Liver (tissue), 3 donors: Measurements from ENCODE around the gene PXMP4.

Experiments used
- CTCF ChIP-seq: fragments of 150-350 bp; IDR thresholded peaks from 2 replicates; pipeline ENCODE4 v1.5.1; 2017; ENCODE audit warnings: improper control_type of control experiment, low read depth, low read length; ENCODE audit not compliant: missing input control
- EGR1 ChIP-seq, 2 donors: IDR thresholded peaks; 2 replicates each; pipeline ENCODE4 v1.6.1; 2016 to 2018; ENCODE audit warnings: antibody characterized with exemption in 2 of 2, low read depth in 2 of 2
- FOXA1 ChIP-seq: IDR thresholded peaks from 2 replicates; pipeline ENCODE4 v1.6.1; 2016; ENCODE audit warnings: antibody characterized with exemption
- JUND ChIP-seq, 2 donors: IDR thresholded peaks; 2 replicates each; pipeline ENCODE4 v1.6.1; 2016; ENCODE audit warnings: antibody characterized with exemption in 2 of 2
- MAX ChIP-seq: IDR thresholded peaks from 2 replicates; pipeline ENCODE4 v1.6.1; 2016; ENCODE audit warnings: antibody characterized with exemption
- RAD21 ChIP-seq, 2 donors: IDR thresholded peaks; 2 replicates each; pipeline ENCODE4 v1.6.1; 2016; ENCODE audit warnings: antibody characterized with exemption in 2 of 2, mild to moderate bottlenecking in 2 of 2
- REST ChIP-seq: IDR thresholded peaks from 2 replicates; pipeline ENCODE4 v1.6.1; 2016; ENCODE audit warnings: antibody characterized with exemption, mild to moderate bottlenecking
- RXRA ChIP-seq, 2 donors: IDR thresholded peaks; 2 replicates each; pipeline ENCODE4 v1.6.1; 2017 to 2018; ENCODE audit warnings: antibody characterized with exemption in 2 of 2, mild to moderate bottlenecking in 1 of 2
- SP1 ChIP-seq: IDR thresholded peaks from 2 replicates; pipeline ENCODE4 v1.6.1; 2018; ENCODE audit warnings: antibody characterized with exemption, mild to moderate bottlenecking
- TAF1 ChIP-seq: conservative IDR thresholded peaks from 2 replicates; pipeline ENCODE4 v1.6.1; 2016; ENCODE audit warnings: antibody characterized with exemption, mild to moderate bottlenecking
- ZBTB33 ChIP-seq: IDR thresholded peaks from 2 replicates; pipeline ENCODE4 v1.6.1; 2016; ENCODE audit warnings: antibody characterized with exemption
- donor health status: healthy.
- donor health status: healthy.

GRCh38 chr20:33671573-33672288, 48.4 kb downstream of the PXMP4 start:
- TF ChIP-seq CTCF (no peak), FOXA1 (no peak), REST (no peak), ZBTB33 (no peak), RAD21 (IDR thresholded peaks at IDR 0.05) (no peak), EGR1 (IDR thresholded peaks at IDR 0.05; ENCODE audit: low read depth in 2 of 2) (no peak), MAX (no peak), TAF1 (no peak), JUND (IDR thresholded peaks at IDR 0.05) (no peak), SP1 (no peak), RXRA (IDR thresholded peaks at IDR 0.05) (no peak)
